SKM-1 (cell line): Measurements from ENCODE around the gene ACSF3.

Experiments used
- DNase-seq: peaks from one replicate; lab custom pipeline; 2025; ENCODE audit not compliant: unreplicated experiment; lab: John Stamatoyannopoulos, UW

Gene ACSF3

GRCh38 chr16:89108416-89108815 is 14.8 kb downstream of the ACSF3 start:
- DNase-seq, result no peak

GRCh38 chr16:89110641-89111040 is 17.0 kb downstream of the ACSF3 start:
- DNase-seq, result no peak

GRCh38 chr16:89111263-89111662 is 17.6 kb downstream of the ACSF3 start:
- DNase-seq, result no peak

GRCh38 chr16:89112377-89113151 is 18.9 kb downstream of the ACSF3 start:
- DNase-seq, result no peak

- DNase-seq, result no peak
Observed at GRCh38 chr16:89113152-89113547, 19.5 kb downstream of the ACSF3 start.

- DNase-seq, result no peak
Observed at GRCh38 chr16:89113661-89114060, 20.0 kb downstream of the ACSF3 start.

DNA sequence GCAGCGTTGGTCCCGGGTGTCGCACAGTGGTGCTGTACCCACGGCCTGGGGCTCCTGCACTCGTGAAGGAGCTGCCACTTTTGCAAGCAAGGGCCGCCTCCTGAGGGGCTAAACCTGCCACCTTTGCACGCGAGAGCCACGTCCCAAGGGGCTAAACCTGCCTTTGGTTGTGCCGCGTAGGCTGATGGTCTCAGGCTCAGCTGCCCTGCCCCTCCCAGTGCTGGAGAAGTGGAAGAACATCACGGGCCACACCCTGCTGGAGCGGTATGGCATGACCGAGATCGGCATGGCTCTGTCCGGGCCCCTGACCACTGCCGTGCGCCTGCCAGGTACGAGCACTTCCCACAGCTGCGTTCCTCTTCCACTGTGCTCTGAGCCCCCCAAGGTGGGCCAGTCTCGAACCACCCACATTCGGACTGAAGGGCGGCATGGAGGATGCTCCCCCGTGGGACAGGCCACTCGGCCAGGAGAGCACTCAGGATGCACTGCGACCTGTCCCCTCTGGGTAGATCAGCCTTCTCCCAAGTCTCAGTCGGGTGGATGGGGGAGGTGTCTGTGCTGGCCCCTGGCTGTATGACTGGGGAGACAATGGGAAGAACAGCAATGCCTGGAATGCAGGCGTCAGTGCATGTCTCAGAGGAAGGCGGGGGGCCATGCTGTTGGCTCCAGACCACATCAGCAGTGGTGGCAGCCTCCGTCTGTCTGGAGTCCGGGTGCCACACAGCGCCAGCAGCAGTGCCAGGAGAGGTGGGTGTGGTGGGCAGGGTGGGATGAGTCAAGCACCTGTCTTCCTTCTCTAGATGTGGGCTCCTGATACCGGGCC is 20.7 kb downstream of the ACSF3 start:
- no peak for DNase-seq

DNA sequence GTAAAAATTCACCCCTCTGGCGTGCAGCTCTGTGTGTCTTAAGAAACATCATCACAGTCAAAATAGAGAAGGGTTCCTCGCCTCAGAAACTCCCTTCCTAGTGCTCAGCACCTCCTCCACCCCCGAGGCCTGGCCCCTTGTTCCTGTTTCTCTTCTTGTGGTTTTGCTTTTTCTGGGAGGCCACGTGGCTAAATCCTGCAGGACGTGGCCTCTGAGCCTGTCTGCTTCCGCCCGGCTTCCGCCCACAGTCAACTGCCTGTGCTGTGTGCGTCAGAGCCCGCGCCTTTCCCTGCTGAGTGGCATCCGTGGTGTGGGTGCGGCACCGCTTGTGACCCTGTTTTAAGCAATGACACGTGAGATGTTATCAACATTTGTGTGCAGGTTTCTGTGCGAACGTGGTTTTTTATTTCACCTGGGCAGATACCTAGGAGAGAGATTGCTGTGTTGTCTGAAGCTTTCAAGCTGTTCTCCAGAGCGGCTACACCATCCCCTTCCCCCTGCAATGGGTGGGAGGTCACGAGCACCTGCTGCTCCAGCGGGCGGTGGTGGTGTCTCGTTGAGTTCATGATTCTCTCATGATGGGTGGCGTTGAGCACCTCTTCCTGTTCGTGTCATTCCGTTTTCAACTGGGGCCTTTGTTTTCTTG is 21.7 kb downstream of the ACSF3 start:
- peak; percentile 97 for DNase-seq

- DNase-seq, result no peak
Observed at GRCh38 chr16:89116341-89117226, 22.9 kb downstream of the ACSF3 start.

DNA sequence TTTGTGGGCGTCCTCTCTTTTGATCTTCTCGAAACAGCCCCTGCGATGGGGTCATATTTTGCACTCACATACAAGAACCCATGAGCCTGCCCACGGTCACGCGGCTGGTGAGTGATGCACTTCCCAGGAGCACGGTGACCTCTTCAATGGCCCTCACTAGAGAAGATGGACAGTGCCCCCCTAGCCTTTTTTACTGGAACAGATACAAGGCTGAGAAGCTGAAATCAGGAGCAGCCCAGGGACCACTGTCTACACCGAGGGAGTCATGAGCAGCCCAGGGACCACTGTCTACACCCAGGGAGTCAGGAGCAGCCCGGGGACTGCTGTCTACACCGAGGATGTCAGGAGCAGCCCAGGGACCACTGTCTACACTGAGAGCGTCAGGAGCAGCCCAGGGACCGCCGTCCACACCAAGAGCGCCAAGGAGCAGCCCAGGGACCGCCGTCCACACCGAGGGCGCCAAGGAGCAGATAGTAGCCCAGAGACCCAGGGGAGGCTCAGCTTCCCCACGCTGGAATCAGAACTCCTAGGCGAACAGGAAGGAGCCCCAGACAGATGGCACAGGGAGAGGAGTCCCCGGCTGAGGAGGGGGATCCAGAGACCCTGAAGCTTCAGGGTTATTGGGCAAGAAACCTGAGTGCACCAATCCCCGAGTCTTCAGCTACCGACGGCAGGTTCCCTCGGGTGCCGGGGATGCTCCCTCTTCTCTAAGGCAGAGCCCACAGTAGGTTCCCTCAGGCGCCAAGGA is 23.7 kb downstream of the ACSF3 start:
- DNase-seq, result no peak

GRCh38 chr16:89117975-89118289 is 24.3 kb downstream of the ACSF3 start:
- no peak for DNase-seq

- no peak for DNase-seq
Observed at GRCh38 chr16:89118361-89119165, 24.9 kb downstream of the ACSF3 start.

- DNase-seq, result no peak
Observed at GRCh38 chr16:89119166-89119621, 25.5 kb downstream of the ACSF3 start.

DNA sequence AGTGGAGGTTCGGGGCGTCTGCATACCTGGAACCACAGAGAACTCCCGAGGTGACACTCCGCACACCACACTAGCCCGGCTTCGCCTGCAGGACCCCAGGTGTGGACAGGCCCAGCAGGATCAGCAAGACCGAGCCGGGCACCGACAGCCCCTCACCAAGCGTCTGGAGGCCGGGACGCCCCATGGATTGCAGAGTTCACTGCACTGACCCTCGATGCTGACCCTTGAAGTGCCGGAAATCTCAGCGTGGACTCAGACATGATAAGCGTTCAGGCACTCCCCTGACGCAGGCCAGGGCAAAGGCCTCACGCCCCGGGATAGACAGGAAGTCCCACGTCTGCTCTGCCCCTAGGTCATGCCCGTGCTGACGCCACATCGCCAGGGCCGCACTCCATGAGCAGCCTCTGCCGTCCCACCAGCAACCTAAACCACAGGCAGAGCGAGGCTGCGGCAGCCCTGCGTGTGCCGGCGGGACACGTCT is 26.0 kb downstream of the ACSF3 start:
- no peak for DNase-seq

- DNase-seq, result no peak
Observed at GRCh38 chr16:89120281-89120680, 26.6 kb downstream of the ACSF3 start.

- no peak for DNase-seq
Observed at GRCh38 chr16:89120921-89121351, 27.3 kb downstream of the ACSF3 start.

GRCh38 chr16:89121691-89122321 is 28.2 kb downstream of the ACSF3 start:
- no peak for DNase-seq

DNA sequence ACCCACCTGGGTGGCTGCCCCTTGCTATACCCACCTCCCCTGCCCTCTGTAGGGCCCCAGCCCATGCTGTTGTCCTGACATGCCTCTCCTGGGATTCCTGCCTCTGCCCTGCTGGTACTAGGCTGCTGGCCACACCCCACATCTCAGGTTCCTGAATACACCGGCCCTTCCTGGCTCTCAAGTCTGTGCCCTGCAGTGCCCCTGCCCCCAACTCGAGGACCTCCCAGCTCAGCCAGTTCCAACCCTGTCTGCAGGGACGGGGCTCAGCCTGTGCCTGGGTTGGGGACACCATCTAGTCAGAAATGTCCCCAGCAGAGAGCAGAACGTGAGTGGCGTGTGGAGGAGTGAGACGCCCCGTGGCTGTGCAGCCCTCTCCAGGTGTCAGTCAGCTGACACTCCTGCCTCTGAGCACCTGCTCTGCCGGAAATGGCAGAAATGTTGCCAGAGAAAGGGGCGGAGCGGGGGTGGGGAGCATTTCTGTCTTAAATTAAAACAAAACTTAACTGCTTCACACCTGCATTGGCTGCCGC is 28.7 kb downstream of the ACSF3 start:
- DNase-seq, result no peak
